HEK293T (cell line): ENCODE results near the gene TBC1D22A.

Source experiments
- ARNT ChIP-seq: fragments of 450-650 bp; IDR thresholded peaks from 2 replicates; pipeline ENCODE4 v1.6.1; 2017; ENCODE audit warnings: mild to moderate bottlenecking
- ELF4 ChIP-seq: fragments of 450-650 bp; IDR thresholded peaks from 2 replicates; pipeline ENCODE4 v1.6.1; 2017; ENCODE audit warnings: antibody characterized with exemption
- SUZ12 ChIP-seq: fragments of 450-650 bp; IDR thresholded peaks from 2 replicates; pipeline ENCODE4 v1.6.1; 2016; ENCODE audit warnings: mild to moderate bottlenecking
- TF ChIP-seq, protein P1 (sequence below): fragments of 450-650 bp; IDR thresholded peaks from 2 replicates; pipeline ENCODE4 v1.6.1; 2016

DNA sequence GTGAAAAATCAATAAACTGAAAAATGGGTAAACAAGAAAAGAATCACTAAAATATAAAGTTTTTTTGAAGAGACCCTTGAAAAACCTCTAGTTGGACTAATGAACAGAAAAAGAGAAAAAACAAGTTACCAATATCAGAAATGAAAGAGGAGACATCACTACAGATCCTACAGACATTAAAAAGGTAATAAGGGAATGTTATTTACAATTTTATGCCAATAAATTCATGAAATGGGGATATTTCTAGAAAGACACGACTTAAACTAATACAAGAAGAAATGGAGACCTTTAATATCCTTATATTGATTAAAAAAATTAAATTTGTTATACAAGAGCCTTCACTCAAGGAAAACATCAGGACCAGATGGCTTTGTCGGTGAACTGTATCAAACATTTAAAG, 109.4 kb downstream of the TBC1D22A start:
- TF ChIP-seq, protein P1, sequence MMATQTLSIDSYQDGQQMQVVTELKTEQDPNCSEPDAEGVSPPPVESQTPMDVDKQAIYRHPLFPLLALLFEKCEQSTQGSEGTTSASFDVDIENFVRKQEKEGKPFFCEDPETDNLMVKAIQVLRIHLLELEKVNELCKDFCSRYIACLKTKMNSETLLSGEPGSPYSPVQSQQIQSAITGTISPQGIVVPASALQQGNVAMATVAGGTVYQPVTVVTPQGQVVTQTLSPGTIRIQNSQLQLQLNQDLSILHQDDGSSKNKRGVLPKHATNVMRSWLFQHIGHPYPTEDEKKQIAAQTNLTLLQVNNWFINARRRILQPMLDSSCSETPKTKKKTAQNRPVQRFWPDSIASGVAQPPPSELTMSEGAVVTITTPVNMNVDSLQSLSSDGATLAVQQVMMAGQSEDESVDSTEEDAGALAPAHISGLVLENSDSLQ, result no peak
- TF ChIP-seq ARNT (no peak), ELF4 (no peak), SUZ12 (no peak)
